Ishikawa (cell line): ENCODE measurements around the gene RAB10.

Experiments used
- CEBPB ChIP-seq: IDR thresholded peaks from 2 replicates; pipeline ENCODE4 v1.6.1; 2012
- CREB1 ChIP-seq: IDR thresholded peaks from 2 replicates; pipeline ENCODE4 v1.6.1; 2012; ENCODE audit warnings: low read depth
- EGR1 ChIP-seq: IDR thresholded peaks from 2 replicates; pipeline ENCODE4 v1.6.1; 2012
- EP300 ChIP-seq: IDR thresholded peaks from 2 replicates; pipeline ENCODE4 v1.6.1; 2012; ENCODE audit warnings: borderline replicate concordance
- FOXM1 ChIP-seq: IDR thresholded peaks from 2 replicates; pipeline ENCODE4 v1.6.1; 2012; ENCODE audit warnings: low read depth, borderline replicate concordance
- NFIC ChIP-seq: IDR thresholded peaks from 2 replicates; pipeline ENCODE4 v1.6.1; 2012
- RAD21 ChIP-seq: IDR thresholded peaks from 2 replicates; pipeline ENCODE4 v1.6.1; 2012; ENCODE audit warnings: low read depth
- REST ChIP-seq: IDR thresholded peaks from 2 replicates; pipeline ENCODE4 v1.6.1; 2012; ENCODE audit warnings: low read depth, mild to moderate bottlenecking
- TAF1 ChIP-seq: IDR thresholded peaks from 2 replicates; pipeline ENCODE4 v1.6.1; 2012; ENCODE audit warnings: low read depth, mild to moderate bottlenecking
- TCF12 ChIP-seq: IDR thresholded peaks from 2 replicates; pipeline ENCODE4 v1.6.1; 2012; ENCODE audit warnings: low read depth
- TEAD4 ChIP-seq: IDR thresholded peaks from 2 replicates; pipeline ENCODE4 v1.6.1; 2012
- USF1 ChIP-seq: IDR thresholded peaks from 2 replicates; pipeline ENCODE4 v1.6.1; 2012
- YY1 ChIP-seq: IDR thresholded peaks from 2 replicates; pipeline ENCODE4 v1.6.1; 2012; ENCODE audit warnings: low read depth
- ZBTB7A ChIP-seq: IDR thresholded peaks from 2 replicates; pipeline ENCODE4 v1.6.1; 2012; ENCODE audit warnings: low read depth
- TF ChIP-seq, protein P1 (sequence below): IDR thresholded peaks from 2 replicates; pipeline ENCODE4 v1.6.1; 2012

RAB10 gene

DNA sequence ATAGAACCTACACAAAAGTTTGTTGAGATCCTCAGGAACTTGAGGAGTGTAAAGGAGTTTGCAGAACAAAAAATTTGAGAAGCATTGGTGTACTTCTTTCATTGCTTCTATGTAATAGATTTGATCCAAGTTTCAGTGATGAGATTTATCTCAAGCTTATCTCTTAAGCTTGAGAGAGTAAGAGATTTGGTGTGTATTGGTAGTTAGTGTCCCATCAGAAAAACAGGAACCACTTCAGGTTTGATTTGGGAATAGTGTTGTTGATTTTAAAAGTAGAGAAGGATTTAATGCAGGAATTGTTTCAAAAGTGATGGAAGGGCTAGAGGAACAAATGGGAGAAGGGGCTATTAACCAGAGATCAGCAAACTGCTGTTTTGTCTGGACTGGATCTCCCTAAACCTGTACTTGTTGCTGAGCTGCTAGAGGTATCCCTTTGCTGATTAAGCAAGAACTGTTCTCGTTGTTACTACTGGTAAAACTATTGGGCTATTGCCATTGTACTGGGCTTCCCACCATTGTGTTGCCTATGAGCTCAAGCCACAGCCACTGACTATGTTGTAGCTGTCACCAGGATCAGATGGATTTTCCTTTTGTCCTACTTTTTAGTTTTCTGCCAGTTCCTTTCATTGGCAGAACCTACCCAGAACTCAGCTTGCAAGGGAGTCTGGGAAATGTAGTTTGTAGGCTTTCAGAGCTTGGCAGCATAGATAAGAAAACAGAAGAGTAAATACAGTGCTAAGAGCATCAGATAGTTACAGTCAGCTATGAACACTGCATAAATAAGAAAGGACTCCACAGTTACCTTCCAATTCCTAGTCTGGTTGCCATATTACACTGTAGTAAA lies 39.3 kb downstream of the RAB10 start:
- TF ChIP-seq FOXM1 (no peak), REST (no peak), TEAD4 (no peak), RAD21 (no peak), EP300 (no peak), EGR1 (no peak), YY1 (no peak), CEBPB (no peak), CREB1 (no peak), TCF12 (no peak), TAF1 (no peak)
- TF ChIP-seq, protein P1, sequence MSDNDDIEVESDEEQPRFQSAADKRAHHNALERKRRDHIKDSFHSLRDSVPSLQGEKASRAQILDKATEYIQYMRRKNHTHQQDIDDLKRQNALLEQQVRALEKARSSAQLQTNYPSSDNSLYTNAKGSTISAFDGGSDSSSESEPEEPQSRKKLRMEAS: no peak

GRCh38 chr2:26073830-26074229 lies 39.9 kb downstream of the RAB10 start:
- TF ChIP-seq FOXM1 (no peak), ZBTB7A (no peak), TAF1 (no peak), USF1 (no peak), TCF12 (no peak), YY1 (no peak)
- TF ChIP-seq, protein P1: no peak

DNA sequence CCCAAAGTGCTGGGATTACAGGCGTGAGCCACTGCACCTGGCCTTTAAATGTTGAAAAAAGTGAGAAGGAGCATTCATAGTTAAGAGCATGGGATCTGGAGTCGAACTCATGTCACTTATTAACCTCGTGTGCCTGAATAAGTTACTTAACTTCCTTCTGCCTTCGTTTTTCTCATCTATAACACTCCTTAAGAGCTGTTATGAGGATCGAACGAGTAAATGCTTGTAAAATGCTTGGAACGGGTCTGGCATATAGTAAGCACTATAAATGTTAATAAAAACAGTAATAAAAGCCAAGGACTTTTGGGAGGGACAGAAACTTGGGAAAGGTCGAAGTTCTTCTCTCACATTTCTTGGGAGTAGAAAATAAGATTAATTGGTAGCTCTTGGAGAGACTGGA lies 40.8 kb downstream of the RAB10 start:
- TF ChIP-seq, protein P1: no peak
- TF ChIP-seq FOXM1: no peak

DNA sequence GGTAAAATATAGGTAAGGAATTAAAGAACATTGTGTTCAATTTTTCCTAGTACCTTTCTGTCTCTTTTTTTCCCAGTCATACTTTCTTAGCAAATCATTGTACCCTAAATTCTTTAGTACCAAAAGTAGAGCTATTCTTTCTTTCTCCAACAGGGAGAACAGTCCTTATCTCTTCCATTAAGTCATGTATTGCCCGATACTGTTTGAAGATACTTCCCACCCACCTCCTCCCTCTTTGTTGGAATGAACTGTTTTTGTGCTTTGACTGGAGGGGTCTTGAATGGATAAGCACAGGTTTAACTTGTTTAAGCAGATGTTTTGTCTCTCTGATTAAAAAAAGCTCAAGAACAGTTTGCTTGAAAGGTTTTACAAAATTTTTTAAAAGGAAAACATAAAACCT lies 41.3 kb downstream of the RAB10 start:
- TF ChIP-seq TCF12 (no peak), NFIC (no peak), EGR1 (no peak), TEAD4 (no peak), CREB1 (no peak), REST (no peak), ZBTB7A (no peak), CEBPB (no peak), TAF1 (no peak), FOXM1 (no peak), USF1 (no peak), EP300 (no peak), YY1 (no peak), RAD21 (no peak)
- TF ChIP-seq, protein P1: no peak

GRCh38 chr2:26076001-26076587 lies 42.2 kb downstream of the RAB10 start:
- TF ChIP-seq REST: no peak
- TF ChIP-seq, protein P1: no peak
- no peak for TF ChIP-seq YY1
- TF ChIP-seq RAD21: no peak
- TF ChIP-seq FOXM1: no peak
- no peak for TF ChIP-seq NFIC
- no peak for TF ChIP-seq CREB1
- TF ChIP-seq TCF12: no peak
- no peak for TF ChIP-seq EP300
- no peak for TF ChIP-seq TAF1
- TF ChIP-seq CEBPB: no peak
- no peak for TF ChIP-seq EGR1
- no peak for TF ChIP-seq USF1
- TF ChIP-seq TEAD4: no peak
- TF ChIP-seq ZBTB7A: no peak
